Esophagus muscularis mucosa (tissue), 3 donors: ENCODE data around the gene SLC7A11.

Experiments used
- POLR2A ChIP-seq: fragments of 450-650 bp; IDR thresholded peaks from one replicate; pipeline ENCODE4 v1.6.1; 2017; ENCODE audit warnings: antibody characterized with exemption, moderate library complexity, mild to moderate bottlenecking, low read depth
- TF ChIP-seq, protein P1 (sequence below), 3 experiments: fragments of 200-600 bp in 2 of 3; fragments of 450-650 bp in 1 of 3; sonication (generic) in 2 of 3; IDR thresholded peaks; one replicate each; pipeline ENCODE4 v1.5.1; 2017 to 2019; ENCODE audit warnings: antibody characterized with exemption in 3 of 3, mild to moderate bottlenecking in 2 of 3, moderate library complexity in 1 of 3

DNA sequence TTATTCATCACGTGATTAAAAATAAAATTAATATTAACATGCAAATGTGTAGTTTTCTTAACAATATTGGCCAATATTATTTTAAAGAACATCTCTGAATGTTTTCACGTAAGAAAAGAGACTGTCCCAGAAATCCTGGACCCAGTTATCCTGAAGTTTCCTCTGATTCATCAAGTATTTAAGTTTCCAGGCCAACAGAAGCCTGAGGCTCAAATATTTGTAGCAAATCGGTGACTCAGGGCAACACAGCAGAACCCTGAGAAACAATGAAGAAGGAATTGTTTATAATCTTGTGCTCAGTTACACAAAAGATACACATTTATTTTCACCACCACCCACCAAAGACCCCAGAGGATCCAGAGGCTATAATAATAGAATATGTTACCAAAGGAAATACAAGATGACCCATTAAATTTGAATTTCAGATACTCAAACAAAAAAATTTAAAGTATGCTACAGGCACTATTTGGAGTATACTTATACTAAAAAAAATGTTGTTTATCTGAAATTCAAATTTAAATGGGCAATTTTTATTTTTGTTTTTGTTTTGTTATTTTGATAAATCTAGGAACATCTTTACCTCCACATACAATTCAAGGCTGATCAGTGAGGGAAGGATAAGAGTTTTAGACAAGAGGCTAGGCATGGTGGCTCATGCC lies 33.9 kb upstream of the SLC7A11 start:
- no peak for TF ChIP-seq POLR2A
- TF ChIP-seq, protein P1, sequence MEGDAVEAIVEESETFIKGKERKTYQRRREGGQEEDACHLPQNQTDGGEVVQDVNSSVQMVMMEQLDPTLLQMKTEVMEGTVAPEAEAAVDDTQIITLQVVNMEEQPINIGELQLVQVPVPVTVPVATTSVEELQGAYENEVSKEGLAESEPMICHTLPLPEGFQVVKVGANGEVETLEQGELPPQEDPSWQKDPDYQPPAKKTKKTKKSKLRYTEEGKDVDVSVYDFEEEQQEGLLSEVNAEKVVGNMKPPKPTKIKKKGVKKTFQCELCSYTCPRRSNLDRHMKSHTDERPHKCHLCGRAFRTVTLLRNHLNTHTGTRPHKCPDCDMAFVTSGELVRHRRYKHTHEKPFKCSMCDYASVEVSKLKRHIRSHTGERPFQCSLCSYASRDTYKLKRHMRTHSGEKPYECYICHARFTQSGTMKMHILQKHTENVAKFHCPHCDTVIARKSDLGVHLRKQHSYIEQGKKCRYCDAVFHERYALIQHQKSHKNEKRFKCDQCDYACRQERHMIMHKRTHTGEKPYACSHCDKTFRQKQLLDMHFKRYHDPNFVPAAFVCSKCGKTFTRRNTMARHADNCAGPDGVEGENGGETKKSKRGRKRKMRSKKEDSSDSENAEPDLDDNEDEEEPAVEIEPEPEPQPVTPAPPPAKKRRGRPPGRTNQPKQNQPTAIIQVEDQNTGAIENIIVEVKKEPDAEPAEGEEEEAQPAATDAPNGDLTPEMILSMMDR (IDR thresholded peaks at IDR 0.05), result no peak
